SH-SY5Y (cell line): ENCODE results near the gene VPREB1.

ENCODE experiments used
- GATA2 ChIP-seq: IDR thresholded peaks from 2 replicates; pipeline ENCODE4 v1.6.1; 2011; ENCODE audit warnings: mild to moderate bottlenecking, low read depth, low read length
- GATA3 ChIP-seq: IDR thresholded peaks from 2 replicates; pipeline ENCODE4 v1.6.1; 2011; ENCODE audit warnings: low read depth, mild to moderate bottlenecking, low read length, moderate library complexity

DNA sequence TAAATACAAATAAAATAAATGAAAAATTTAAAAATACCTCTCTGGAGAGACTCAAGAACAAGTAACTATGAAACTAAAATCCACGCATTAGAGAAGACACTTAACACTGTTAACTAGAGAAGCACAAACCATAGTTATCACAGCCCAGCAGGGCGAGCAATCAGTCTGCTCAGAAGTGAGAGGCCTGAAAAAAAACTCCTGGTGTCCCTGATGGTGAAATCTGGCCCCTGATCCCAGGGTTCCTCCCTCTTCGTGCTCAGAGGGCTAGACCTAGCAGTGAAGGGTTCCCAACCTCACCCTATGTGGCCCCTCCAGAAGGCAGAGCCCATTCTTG is 49.7 kb upstream of the VPREB1 start:
- no peak for TF ChIP-seq GATA2
- TF ChIP-seq GATA3, result no peak
